ENCODE data around the gene TTLL11. TPM values are rescaled to one million over a fixed set of nuclear protein-coding genes. Genes with fewer than 3 reads are reported as not detected.
"Not testable (repeated sequence)": the region's sequence is repeated elsewhere in the genome, so short reads cannot be mapped to it uniquely, and the experiment has no call there.

TTLL11 gene
- total RNA-seq, 2 donors from 2014 or later, result 4.5 to 6.5 TPM

DNA sequence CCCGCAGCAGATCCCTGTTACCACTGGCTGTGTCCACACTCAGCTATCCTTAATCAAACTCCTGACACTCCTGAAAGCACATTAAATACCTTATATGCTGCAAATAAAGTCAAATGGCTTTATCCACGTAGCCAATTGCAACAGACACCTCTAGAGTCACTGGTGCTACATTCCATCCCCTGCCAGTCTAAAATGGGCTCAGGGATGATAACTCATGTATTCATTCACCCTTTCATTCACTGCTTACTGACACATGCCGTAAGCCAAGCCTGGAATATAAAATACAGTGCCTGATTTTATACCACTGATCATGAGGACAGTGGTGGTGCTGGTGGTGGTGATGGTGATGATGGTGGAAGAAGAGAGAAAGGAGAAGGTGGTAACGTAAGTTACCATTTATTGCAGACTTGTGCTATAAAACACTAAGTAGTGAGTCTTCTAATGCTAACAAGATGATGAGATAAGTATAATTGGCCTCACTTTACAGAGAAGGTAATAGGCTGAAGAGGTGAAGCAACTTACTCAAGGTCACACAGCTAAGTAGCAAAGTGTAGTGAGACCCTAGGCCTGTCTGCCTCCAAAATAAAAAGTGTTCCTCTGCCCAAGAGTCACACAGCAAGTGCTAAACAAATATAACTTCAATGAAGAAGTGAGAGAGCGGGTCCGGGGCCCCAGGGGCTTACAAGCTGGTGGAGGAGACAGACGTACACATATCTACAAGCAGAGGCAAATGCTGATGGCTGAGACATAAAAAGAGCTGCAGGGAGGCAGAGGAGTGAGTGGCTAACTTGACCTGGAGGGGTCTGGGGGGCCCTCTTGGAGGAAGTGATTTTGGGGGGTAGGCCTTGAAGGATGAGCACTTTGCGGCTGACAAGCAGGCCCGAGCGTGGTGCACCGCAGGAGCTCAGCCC is 1.2 kb downstream of the TTLL11 start:
- DNase-seq (no peak), ATAC-seq (no peak)
- intact Hi-C loops (cut with DNase I), result loop anchor here in 1 of 2 donors (10.0 kb wide), 1 partner anchor 363 kb away; no protein-coding TSS in a partner anchor

DNA sequence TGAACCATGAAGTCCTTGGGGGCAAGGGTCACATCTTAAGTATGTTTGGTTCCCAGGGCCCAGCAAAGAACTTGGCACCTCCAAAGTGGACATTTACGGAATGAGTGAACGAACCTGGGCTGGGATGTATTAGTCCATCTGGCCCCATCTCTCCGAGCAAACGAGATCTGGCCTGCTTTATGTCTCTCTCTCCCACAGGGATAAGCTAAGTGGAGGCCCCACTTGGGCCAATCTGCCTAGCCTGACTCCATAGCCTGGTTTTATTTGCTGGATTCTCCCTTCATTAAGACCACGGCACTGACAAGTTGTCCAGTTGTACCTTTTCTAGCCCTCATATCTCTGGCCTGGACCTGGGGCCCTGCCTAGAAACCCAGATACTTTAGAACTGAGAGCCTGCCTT is 2.1 kb downstream of the TTLL11 start:
- intact Hi-C loops (cut with DNase I), result loop anchor here in 1 of 2 donors (10.0 kb wide), 1 partner anchor 364 kb away; no protein-coding TSS in a partner anchor
- no peak for ATAC-seq
- DNase-seq, result no peak

DNA sequence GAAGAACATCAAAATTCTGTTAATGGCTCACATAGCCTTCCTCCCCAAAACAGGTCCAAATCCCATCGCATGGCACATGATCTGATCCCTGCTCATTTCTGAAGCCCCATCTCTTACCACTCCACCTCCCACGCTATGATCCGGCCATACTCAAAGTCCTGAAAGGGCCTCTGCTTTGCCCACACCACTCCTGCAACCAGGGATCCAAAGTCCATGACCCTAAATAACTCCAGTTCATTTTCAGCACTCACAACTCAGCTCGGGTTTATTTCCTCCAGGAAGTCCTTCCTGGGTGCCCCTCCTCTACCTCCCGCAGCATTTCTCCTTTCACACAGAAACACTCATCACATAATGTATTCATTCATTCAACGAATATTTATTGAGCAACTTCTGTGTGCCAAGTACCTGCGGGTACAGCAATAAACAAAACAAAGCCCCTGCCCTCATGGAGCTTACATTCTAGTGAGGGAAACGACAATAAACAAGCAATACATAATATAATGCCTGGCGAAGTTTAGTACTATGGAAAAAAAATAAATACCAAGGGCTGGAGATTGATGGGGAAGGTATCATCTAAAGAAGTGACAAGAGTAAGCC is 2.7 kb downstream of the TTLL11 start:
- intact Hi-C loops (cut with DNase I), result loop anchor here in 1 of 2 donors (10.0 kb wide), 1 partner anchor 364 kb away; no protein-coding TSS in a partner anchor
- no peak for ATAC-seq

DNA sequence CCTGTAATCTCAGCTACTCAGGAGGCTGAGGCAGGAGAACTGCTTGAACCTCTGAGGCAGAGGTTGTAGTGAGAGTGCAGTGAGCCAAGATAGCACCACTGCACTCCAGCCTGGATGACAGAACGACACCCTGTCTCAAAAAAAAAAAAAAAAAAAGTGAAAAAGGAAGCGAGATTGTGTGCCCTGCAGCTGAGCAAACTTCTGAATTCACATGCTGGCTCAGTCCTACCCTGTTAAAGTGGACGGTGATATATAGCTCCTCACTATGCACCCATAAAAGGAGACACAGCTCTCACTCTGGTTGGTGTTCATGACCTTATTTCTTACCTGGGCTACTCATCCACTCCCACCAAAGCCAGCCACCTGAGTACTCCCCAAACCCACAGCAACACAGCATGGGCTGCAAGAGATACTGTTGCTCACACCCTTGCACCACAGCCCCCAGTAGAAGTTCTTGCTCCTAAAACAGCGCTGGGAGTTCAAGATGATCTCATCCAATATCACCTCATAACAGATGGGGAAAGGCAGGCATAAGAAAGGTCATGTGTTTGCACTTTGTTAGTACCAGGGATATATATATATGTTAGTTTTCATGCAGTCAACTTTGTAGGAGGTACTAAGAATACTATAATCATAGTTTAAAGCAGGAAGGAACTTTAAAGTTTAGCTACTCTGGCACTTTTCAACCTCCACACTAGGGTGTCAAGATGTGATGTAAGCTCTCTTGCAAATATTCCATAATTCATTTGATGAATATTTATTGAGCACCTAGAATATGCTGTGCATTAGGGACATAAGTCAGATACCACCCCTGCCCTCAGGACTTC is 4.0 kb downstream of the TTLL11 start:
- intact Hi-C loops (cut with DNase I), result no loop called here
- ATAC-seq, result no peak

More for the DNA sequence above, 2.7 kb downstream of the TTLL11 start:
- no peak for DNase-seq

DNA sequence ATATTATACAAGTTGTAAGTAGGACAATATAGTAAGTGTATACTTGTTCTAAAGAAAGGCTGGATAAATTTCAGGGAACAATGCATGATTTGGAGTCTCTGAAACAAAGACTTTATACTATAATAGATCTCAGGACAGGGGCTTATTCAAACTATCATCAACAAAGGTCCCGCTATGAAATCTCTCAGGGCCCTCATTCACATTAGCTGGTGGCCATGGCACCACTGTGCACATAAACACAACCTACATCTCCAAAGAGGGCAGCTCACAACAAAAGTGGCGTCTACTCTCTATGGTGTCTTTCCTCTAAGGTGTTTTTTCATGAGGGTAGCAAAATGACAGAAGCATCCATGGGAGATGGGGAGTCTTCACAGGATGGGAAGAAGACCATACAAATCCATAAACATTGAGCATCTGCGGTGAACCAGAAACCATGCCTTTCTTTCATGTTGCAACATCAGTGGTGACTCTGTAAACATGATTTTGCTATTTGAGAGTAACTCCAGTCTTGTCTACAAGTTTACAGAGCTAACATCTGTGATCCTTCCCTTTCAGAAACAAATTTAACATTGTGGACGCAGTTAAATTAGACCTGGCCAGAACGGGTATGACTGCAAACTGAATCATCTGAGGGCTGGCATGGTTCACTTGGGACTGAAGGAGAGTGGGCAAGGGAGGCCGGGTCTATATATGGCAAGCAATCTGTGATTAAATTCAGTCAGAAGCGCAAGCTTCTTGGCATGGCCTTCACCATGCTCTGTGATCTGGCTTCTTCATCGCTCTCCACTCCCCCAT is 5.5 kb downstream of the TTLL11 start:
- ATAC-seq (peak; percentile 23 to 48), DNase-seq (no peak)
- intact Hi-C loops (cut with DNase I), result no loop called here

More for the DNA sequence above, 4.0 kb downstream of the TTLL11 start:
- no peak for DNase-seq

DNA sequence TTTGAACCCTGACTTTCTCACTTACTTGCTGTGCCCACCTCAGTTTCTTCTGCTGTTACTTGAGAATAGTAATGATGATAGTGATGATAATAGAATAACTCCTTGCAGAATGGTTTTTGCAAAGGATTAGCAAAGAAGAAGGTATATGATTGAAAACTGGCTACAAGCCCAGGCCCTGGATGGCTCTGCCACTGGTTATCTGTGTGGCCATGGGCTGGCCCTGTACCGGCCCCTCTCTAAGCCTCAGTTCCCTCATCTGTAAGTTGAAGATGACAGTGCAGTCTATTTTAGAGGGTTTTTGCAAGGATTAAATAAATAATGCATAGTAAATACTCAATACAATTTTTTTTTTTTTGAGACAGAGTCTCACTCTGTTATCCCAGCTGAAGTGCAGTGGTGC is 6.2 kb downstream of the TTLL11 start:
- no peak for DNase-seq
- ATAC-seq, result no peak
- intact Hi-C loops (cut with DNase I), result no loop called here

DNA sequence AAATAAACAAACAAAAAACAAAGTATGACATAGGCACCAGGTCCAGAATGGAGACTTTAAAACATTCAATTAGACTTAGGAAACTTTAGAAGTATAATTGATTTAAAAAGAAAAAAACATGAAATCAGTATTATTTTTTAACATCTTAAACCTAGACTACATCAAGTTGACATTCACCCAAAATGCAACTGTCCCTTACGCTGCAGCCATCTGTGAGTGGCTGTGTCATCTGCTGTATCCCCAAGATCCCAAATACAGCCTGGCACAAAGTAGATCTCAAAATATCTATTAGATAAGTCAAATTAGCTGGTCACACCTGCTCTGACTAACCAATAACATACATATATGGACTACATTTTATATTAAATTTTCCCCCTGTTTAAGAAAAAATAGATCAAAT is 7.8 kb downstream of the TTLL11 start:
- no peak for DNase-seq
- intact Hi-C loops (cut with DNase I), result no loop called here
- no peak for ATAC-seq

DNA sequence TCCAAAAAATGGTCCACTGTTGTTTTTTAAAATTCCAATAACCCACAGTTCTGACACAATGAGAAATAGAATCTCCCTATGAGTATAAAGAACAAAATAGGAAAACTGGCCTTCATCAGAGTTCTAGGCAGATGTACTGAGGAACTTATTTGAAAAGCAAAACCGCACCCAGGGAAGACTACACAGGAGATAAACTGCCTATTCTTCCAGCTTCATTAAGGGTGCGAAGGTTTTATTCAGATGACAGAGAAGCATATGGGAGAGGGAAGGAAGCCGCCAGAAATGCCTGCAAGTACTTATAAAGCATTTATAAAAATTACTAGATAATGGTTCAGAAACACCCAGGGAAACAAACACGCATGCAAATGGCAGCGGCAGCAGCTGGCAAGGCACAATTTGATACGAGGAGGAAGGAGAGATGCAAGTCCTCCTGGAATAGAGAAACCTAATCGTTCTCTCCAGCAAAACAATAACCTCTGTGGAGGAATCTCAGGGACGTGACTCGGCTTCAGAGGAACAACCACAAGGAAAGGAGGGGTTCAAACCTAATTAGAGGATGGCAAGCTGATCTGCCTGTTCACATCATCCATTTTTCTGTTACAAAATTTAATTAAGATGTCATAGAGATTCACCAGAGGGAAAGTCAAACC is 9.0 kb downstream of the TTLL11 start:
- intact Hi-C loops (cut with DNase I), result no loop called here
- ATAC-seq, result no peak
- DNase-seq, result no peak

DNA sequence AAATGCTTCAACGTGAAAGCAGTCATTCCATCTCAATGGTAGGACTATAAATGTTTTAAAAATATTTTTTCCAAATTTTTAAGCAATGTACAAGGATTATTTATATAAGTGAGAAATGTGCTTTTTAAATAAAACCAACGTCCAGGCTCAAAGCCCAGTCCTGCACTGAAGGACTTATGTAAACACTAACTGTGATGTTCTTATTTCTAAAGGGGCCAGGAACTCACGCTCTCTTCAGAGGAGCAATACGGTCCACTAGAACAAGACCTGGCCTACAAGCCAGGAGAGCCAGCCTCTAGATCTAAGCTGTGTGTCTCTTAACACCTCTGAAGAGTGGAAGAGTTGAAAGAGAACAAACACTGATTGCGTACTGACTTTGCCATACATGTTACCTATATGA is 12.1 kb downstream of the TTLL11 start:
- no peak for DNase-seq
- ATAC-seq, result no peak
- intact Hi-C loops (cut with DNase I), result no loop called here

DNA sequence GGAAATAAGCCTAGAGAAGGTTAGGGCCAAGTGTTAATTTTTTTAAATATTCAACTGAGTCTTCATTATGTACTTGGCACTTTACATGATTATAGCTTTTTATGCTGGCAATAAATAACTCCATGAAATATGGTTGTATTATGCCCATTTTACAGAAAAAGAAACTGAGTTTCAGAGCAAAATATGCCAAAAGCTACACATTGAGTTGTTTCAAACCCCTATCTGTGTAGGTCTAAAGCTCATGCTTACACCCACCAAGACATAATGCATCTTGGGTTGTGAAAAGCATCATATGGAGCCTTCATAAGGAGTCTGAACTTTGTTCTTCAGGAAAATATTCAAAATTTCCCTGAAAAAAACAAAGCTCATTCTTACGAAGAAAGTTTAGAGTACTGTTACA is 14.6 kb downstream of the TTLL11 start:
- intact Hi-C loops (cut with DNase I), result no loop called here
- no peak for ATAC-seq

DNA sequence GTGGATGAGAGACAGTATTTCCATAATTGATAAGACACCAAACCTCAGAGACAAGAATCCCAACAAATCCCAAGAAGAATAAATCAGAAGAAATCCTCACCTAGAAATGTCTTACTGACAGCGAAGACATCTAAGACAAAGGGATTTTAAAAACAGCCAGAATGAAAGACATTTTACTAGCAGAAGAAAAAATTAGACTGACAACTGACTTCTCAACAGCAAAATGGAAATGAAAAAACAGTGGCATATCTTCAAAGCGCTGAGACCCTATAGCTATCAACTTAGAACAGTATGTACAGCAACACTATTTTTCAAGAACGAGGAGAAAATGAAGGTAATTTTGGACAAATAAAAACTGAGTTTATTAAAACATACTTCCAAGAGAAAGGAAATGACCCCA is 16.3 kb downstream of the TTLL11 start:
- intact Hi-C loops (cut with DNase I), result no loop called here
- ATAC-seq (no peak), DNase-seq (no peak)

More for the DNA sequence above, 14.6 kb downstream of the TTLL11 start:
- no peak for DNase-seq

DNA sequence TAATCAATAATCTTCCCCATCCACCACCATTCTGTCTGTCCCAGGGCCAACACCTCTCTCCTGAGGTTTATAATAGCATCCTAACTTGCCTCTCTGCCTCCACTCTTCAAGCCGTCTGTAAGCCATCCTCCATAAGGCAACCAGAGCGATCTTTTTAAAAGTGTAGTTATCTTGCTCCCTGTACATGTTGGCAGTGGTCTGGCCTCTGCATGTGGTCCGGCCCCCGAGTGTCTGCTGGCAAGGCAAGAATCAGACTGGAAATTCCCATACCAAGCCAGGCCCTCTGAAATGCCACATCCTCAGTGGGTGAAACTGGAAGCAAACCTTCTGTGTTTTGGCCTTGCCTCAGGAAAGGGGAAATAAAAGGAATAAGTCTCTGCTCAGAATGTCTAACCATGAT is 17.0 kb downstream of the TTLL11 start:
- ATAC-seq (peak in 1 of 2 donors; percentile 54), DNase-seq (no peak)
- intact Hi-C loops (cut with DNase I), result no loop called here

DNA sequence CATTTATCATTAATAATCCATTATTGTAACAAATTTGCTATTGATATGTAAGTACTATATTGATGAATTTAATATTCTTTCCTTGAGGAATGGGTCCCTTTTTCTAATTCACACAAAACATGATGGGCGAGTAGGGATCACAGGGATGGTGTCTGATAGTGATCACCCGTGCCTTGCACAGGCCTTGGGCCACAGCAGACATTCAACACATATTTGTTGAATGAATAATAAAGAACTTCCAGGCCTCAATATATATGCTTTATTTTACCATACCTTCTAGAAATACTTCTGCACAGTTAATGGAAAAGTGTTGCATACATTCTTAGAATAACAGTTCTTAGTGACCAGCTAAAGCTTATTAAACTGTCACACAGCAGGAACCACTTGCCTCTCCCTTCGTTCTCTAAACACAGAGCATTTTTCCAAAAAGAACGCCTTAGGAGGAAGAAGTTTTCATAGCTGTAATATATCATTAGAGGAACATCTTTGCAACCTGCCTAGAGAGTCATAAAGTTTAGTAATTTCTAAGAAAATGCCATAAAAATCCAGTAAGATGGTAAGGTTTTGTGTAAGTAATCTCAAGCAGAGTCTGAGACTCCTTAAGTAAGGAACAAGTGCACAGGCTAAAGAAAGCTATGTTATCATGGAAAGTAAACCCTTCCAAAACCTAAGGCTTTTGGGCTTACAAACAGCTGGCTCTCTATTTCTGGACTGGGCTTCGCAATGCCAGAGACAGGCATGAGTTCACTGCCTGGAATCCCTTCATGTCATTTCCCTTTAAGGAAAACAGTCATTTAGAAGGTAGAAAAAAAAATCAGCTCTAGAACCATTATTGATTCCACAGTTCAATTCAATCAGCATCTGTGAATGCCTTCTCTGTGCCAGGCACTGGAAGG is 17.7 kb downstream of the TTLL11 start:
- ATAC-seq, result peak; percentile 57 to 61
- intact Hi-C loops (cut with DNase I), result no loop called here
- DNase-seq, result no peak

DNA sequence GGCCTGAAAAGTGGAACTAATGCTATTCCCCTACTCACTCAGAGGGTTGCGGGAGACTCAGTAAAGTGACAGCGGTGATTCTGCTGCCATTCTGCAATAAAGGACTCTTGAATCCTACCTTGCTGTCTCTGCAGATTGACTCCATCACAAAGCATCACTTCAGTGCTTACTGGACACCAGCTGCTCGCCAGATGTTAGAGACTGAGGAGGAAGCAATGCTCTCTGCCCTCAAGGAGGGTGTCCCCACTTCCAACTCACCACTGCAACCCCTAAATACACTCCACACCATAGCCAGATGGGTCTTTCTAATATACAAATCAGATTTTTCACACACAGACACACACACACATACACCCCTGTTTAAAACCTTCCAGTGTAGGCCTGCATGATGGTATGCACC is 21.4 kb downstream of the TTLL11 start:
- DNase-seq, result no peak
- no peak for ATAC-seq
- intact Hi-C loops (cut with DNase I), result no loop called here

DNA sequence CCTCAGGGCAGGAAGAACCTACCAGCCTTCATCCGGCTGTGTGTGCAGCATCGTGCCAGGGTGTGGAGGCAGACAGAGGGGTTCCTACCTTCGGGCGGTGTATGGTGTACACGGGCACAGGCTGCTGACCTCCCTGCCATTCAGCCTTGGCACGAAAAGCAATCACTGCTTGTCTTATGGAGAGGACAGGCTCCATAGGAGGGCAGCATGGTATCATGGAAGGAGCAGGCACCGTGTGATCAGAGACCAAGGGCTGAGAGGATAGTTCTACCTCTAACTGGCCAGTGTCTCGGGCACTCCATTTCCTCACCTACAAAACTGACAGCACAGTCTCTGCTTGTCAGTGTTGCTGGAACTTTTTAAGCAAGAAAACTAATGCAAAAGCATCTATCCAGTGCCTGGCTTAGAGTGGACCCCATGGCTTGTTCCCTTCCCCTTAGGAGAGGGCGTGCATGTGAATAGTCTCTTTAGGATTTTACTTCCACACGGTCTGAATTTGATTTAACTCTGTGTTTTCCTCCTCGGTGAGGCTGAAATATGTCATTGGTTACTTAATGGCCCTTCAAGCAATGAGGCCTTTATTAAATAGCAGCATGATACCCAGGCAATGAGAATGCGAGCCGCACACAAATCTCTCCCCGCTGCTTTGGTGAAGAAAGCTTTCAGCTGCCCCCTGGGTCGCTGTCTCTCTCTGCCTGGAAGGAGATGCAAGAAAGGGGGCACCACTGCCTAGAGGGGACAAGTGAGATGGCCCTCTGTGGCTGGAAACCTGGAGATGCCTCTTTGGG is 22.2 kb downstream of the TTLL11 start:
- intact Hi-C loops (cut with DNase I), result no loop called here
- ATAC-seq (no peak), DNase-seq (no peak)

DNA sequence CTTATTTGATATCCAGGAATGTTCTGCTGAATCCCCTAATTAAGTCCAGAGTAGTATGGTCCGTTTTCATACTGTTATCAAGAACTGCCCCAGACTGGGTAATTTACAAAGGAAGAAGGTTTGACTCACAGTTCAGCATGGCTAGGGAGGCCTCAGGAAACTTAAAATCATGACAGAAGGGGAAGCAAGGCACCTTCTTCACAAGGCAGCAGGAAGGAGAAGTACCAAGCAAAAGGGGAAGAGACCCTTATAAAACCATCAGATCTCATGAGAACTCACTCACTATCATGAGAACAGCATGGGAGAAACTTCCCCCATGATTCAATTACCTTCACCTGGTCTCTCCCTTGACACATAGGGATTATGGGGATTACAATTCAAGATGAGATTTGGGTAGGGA is 26.4 kb downstream of the TTLL11 start:
- ATAC-seq; DNase-seq; intact Hi-C loops (cut with DNase I): not testable (repeated sequence)

Data from left cardiac atrium (tissue), 4 donors.